K562 (cell line): ENCODE data around the gene KRI1. TPM values are rescaled to one million over a fixed set of nuclear protein-coding genes. Genes with fewer than 3 reads are reported as not detected.

Source experiments
- DPF2 ChIP-seq: fragments of 450-650 bp; IDR thresholded peaks from 2 replicates; pipeline ENCODE4 v1.6.1; 2016
- E2F8 ChIP-seq: fragments of 450-650 bp; IDR thresholded peaks from 2 replicates; pipeline ENCODE4 v1.7.1; 2018; ENCODE audit warnings: mild to moderate bottlenecking, low read depth; ENCODE audit not compliant: partially characterized antibody
- ELK3 ChIP-seq: fragments of 450-650 bp; formaldehyde crosslinking; IDR thresholded peaks from 2 replicates; pipeline ENCODE4 v1.4.0; 2020; ENCODE audit warnings: mild to moderate bottlenecking
- PHF20 ChIP-seq: fragments of 450-650 bp; IDR thresholded peaks from 2 replicates; pipeline ENCODE4 v1.6.1; 2018; ENCODE audit not compliant: partially characterized antibody
- RBBP5 ChIP-seq: fragments of 200-600 bp; sonication (generic); IDR thresholded peaks from 2 replicates; pipeline ENCODE4 v1.6.1; 2012; ENCODE audit warnings: borderline replicate concordance, mild to moderate bottlenecking, low read length, control low read depth, inconsistent platforms; ENCODE audit not compliant: insufficient read depth, poor library complexity, severe bottlenecking
- SIN3A ChIP-seq, 2 experiments: fragments of 150-350 bp in 1 of 2; IDR thresholded peaks; 2 replicates each; pipeline ENCODE4 v1.6.1; 2011 to 2016; ENCODE audit warnings: borderline replicate concordance in 2 of 2, low read depth in 2 of 2, low read length in 2 of 2, mild to moderate bottlenecking in 2 of 2, moderate library complexity in 2 of 2; ENCODE audit not compliant: control insufficient read depth in 1 of 2
- TOE1 ChIP-seq, 2 experiments: fragments of 450-650 bp in 1 of 2; sonication (generic) in 1 of 2; formaldehyde crosslinking in 1 of 2; IDR thresholded peaks; 2 replicates each; pipeline versions ENCODE4 v1.7.1 to v1.8.0; 2016 to 2022; ENCODE audit warnings: borderline replicate concordance in 2 of 2, mild to moderate bottlenecking in 2 of 2, antibody characterized with exemption in 1 of 2, inconsistent platforms in 1 of 2, low read depth in 1 of 2, missing genetic modification reagents in 1 of 2, moderate library complexity in 1 of 2
- ZBTB8A ChIP-seq: fragments of 450-650 bp; IDR thresholded peaks from 2 replicates; pipeline ENCODE4 v1.6.1; 2018; ENCODE audit warnings: mild to moderate bottlenecking, moderate library complexity; ENCODE audit not compliant: partially characterized antibody
- ZNF395 ChIP-seq: fragments of 200-800 bp; sonication (Bioruptor generic); IDR thresholded peaks from 2 replicates; pipeline ENCODE4 v1.6.1; 2017; ENCODE audit warnings: missing genetic modification characterization, missing compliant biosample characterization
- ZNF696 ChIP-seq: fragments of 250-450 bp; sonication (Bioruptor Pico); conservative IDR thresholded peaks from 2 replicates; pipeline ENCODE4 v1.4.0; 2020; ENCODE audit warnings: mild to moderate bottlenecking, moderate library complexity
- polyA plus RNA-seq, 8 experiments: library from polyadenylated mRNA; depleted of rRNA in 4 of 8; stranded (reverse) in 5 of 8; unstranded in 3 of 8; fragments of >200 nt; fragmentation: Nextera tagmentation in 2 of 8; fragmentation: Illumina TruSeq in 1 of 8; extraction: Ambion mirVana in 2 of 8; extraction: Trizol in 1 of 8; gene quantifications; 2 replicates each; pipeline versions ENCODE4 v1.2.1 to v1.2.3, GENCODE V29; 2011 to 2014; ENCODE audit warnings: inconsistent platforms in 1 of 8, missing spikeins in 1 of 8
- total RNA-seq, 7 experiments: library from RNA; depleted of rRNA in 6 of 7; stranded (reverse); fragments of >200 nt in 6 of 7; fragmentation: Illumina TruSeq in 2 of 7; extraction: Trizol in 2 of 7; gene quantifications; 2 replicates each; pipeline versions ENCODE4 v1.2.1 to v1.2.3, GENCODE V29; 2011 to 2021; ENCODE audit warnings: low replicate concordance in 1 of 7
- TF ChIP-seq, protein P1 (sequence below), 2 experiments: fragments of 450-650 bp in 1 of 2; sonication (generic) in 1 of 2; formaldehyde crosslinking in 1 of 2; IDR thresholded peaks; 2 replicates each; pipeline versions ENCODE4 v1.7.1 to v1.9.0; 2016 to 2022; ENCODE audit warnings: inconsistent platforms in 1 of 2, mild to moderate bottlenecking in 1 of 2, missing genetic modification reagents in 1 of 2

Gene KRI1
- total and polyA plus RNA-seq, 9 of the 15 experiments (the other 6 are each of a cell fraction or from before 2014, with no cell fraction given): 1.1 to 50.7 (median 24.7) TPM

- TF ChIP-seq ZNF395: no peak
- no peak for TF ChIP-seq TOE1 (IDR thresholded peaks at IDR 0.05; ENCODE audit: borderline replicate concordance)
- TF ChIP-seq TOE1 (CRISPR knock-in tag; IDR thresholded peaks at IDR 0.05; ENCODE audit: borderline replicate concordance, low read depth): no peak
- TF ChIP-seq PHF20: no peak
- TF ChIP-seq, protein P1, sequence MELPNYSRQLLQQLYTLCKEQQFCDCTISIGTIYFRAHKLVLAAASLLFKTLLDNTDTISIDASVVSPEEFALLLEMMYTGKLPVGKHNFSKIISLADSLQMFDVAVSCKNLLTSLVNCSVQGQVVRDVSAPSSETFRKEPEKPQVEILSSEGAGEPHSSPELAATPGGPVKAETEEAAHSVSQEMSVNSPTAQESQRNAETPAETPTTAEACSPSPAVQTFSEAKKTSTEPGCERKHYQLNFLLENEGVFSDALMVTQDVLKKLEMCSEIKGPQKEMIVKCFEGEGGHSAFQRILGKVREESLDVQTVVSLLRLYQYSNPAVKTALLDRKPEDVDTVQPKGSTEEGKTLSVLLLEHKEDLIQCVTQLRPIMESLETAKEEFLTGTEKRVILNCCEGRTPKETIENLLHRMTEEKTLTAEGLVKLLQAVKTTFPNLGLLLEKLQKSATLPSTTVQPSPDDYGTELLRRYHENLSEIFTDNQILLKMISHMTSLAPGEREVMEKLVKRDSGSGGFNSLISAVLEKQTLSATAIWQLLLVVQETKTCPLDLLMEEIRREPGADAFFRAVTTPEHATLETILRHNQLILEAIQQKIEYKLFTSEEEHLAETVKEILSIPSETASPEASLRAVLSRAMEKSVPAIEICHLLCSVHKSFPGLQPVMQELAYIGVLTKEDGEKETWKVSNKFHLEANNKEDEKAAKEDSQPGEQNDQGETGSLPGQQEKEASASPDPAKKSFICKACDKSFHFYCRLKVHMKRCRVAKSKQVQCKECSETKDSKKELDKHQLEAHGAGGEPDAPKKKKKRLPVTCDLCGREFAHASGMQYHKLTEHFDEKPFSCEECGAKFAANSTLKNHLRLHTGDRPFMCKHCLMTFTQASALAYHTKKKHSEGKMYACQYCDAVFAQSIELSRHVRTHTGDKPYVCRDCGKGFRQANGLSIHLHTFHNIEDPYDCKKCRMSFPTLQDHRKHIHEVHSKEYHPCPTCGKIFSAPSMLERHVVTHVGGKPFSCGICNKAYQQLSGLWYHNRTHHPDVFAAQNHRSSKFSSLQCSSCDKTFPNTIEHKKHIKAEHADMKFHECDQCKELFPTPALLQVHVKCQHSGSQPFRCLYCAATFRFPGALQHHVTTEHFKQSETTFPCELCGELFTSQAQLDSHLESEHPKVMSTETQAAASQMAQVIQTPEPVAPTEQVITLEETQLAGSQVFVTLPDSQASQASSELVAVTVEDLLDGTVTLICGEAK (IDR thresholded peaks at IDR 0.05): no peak
- TF ChIP-seq, protein P1 (CRISPR knock-in tag; IDR thresholded peaks at IDR 0.05): no peak
- TF ChIP-seq ZBTB8A: no peak
- peak in 1 of 2 experiments; percentile 40; a peak in 1 of 4 replicates for TF ChIP-seq SIN3A (IDR thresholded peaks at IDR 0.05; ENCODE audit: borderline replicate concordance in 2 of 2, control insufficient read depth in 1 of 2, low read depth in 2 of 2, low read length in 2 of 2)
- no peak for TF ChIP-seq ELK3 (CRISPR knock-in tag)
- no peak for TF ChIP-seq E2F8
- no peak for TF ChIP-seq DPF2
- peak; percentile 27 for TF ChIP-seq RBBP5
- no peak for TF ChIP-seq ZNF696
Measured at GRCh38 chr19:10544753-10545251, 21.0 kb downstream of the KRI1 start (continued).
